ENCODE measurements around the gene RNF141.

The RNF141 gene

GRCh38 chr11:10495464-10495786 is 45.6 kb downstream of the RNF141 start:
- DNase-seq = no peak

- no peak for DNase-seq
These were observed 46.1 kb downstream of the RNF141 start for GRCh38 chr11:10494636-10495463.

GRCh38 chr11:10493041-10493663 is 47.8 kb downstream of the RNF141 start:
- DNase-seq = no peak

- DNase-seq = no peak
These were observed 48.9 kb downstream of the RNF141 start for GRCh38 chr11:10492084-10492483.

- no peak for DNase-seq
These were observed 50.4 kb downstream of the RNF141 start for GRCh38 chr11:10490398-10491241.

GRCh38 chr11:10490032-10490397 is 51.0 kb downstream of the RNF141 start:
- no peak for DNase-seq

GRCh38 chr11:10488934-10489691 is 51.9 kb downstream of the RNF141 start:
- no peak for DNase-seq

GRCh38 chr11:10488121-10488933 is 52.7 kb downstream of the RNF141 start:
- no peak for DNase-seq

- no peak for DNase-seq
These were observed 53.9 kb downstream of the RNF141 start for GRCh38 chr11:10487002-10487647.

GRCh38 chr11:10486161-10486840 is 54.7 kb downstream of the RNF141 start:
- DNase-seq = no peak

GRCh38 chr11:10485646-10486045 is 55.3 kb downstream of the RNF141 start:
- no peak for DNase-seq

GRCh38 chr11:10484461-10485180 is 56.4 kb downstream of the RNF141 start:
- DNase-seq = no peak

GRCh38 chr11:10483584-10483983 is 57.4 kb downstream of the RNF141 start:
- no peak for DNase-seq

GRCh38 chr11:10483174-10483573 is 57.8 kb downstream of the RNF141 start:
- DNase-seq = no peak

GRCh38 chr11:10481560-10482349 is 59.2 kb downstream of the RNF141 start:
- peak; percentile 9 to 55 for DNase-seq

GRCh38 chr11:10480760-10481159 is 60.2 kb downstream of the RNF141 start:
- DNase-seq = peak in 1 of 2 experiments; percentile 19

- DNase-seq = no peak
These were observed 61.0 kb downstream of the RNF141 start for GRCh38 chr11:10480026-10480425.

GRCh38 chr11:10478574-10479550 is 62.1 kb downstream of the RNF141 start:
- no peak for DNase-seq

Measured in NCI-H524 (cell line).